ENCODE data around the gene PPM1N. TPM values are rescaled to one million over a fixed set of nuclear protein-coding genes. Genes with fewer than 3 reads are reported as not detected.

The PPM1N gene
- total and polyA plus RNA-seq, 2 of the 13 experiments (the other 11 are each of a cell fraction or from before 2014, with no cell fraction given), result 0.31 to 1.8 TPM

DNA sequence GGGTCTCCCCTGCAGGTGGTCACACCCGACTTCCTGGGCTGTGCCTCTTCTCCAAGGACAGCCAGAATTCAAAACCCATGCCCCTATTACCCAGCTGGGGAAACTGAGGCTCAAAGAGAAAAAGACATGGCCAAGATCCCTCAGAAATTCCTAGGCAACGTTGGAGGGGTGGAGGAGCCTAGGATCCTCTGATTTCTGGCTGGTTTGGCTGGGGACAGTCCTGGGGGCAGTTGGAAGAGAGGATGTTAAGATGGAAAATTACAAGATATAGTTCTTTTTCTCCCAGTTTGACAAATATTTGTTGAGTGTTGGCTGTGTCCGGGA is 11.4 kb downstream of the PPM1N start (continued):
- TF ChIP-seq, protein P1, sequence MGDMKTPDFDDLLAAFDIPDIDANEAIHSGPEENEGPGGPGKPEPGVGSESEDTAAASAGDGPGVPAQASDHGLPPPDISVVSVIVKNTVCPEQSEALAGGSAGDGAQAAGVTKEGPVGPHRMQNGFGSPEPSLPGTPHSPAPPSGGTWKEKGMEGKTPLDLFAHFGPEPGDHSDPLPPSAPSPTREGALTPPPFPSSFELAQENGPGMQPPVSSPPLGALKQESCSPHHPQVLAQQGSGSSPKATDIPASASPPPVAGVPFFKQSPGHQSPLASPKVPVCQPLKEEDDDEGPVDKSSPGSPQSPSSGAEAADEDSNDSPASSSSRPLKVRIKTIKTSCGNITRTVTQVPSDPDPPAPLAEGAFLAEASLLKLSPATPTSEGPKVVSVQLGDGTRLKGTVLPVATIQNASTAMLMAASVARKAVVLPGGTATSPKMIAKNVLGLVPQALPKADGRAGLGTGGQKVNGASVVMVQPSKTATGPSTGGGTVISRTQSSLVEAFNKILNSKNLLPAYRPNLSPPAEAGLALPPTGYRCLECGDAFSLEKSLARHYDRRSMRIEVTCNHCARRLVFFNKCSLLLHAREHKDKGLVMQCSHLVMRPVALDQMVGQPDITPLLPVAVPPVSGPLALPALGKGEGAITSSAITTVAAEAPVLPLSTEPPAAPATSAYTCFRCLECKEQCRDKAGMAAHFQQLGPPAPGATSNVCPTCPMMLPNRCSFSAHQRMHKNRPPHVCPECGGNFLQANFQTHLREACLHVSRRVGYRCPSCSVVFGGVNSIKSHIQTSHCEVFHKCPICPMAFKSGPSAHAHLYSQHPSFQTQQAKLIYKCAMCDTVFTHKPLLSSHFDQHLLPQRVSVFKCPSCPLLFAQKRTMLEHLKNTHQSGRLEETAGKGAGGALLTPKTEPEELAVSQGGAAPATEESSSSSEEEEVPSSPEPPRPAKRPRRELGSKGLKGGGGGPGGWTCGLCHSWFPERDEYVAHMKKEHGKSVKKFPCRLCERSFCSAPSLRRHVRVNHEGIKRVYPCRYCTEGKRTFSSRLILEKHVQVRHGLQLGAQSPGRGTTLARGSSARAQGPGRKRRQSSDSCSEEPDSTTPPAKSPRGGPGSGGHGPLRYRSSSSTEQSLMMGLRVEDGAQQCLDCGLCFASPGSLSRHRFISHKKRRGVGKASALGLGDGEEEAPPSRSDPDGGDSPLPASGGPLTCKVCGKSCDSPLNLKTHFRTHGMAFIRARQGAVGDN (CRISPR knock-in tag; IDR thresholded peaks at IDR 0.05), result peak; percentile 9
- TF ChIP-seq ZNF446 (CRISPR knock-in tag; IDR thresholded peaks at IDR 0.05) (no peak), ZNF569 (CRISPR knock-in tag; IDR thresholded peaks at IDR 0.05; ENCODE audit: borderline replicate concordance) (no peak), ATF7-NPFF (CRISPR knock-in tag; IDR thresholded peaks at IDR 0.05; ENCODE audit: low read depth) (no peak), FOXA3 (CRISPR knock-in tag; IDR thresholded peaks at IDR 0.05) (no peak), PHF21A (CRISPR knock-in tag; IDR thresholded peaks at IDR 0.05) (peak; percentile 30; the same call in 1 of the 2 replicates), ZSCAN31 (CRISPR knock-in tag; IDR thresholded peaks at IDR 0.05; ENCODE audit: low read depth) (no peak), SATB2 (CRISPR knock-in tag; IDR thresholded peaks at IDR 0.05) (no peak), HOXA3 (CRISPR knock-in tag; IDR thresholded peaks at IDR 0.05) (no peak; the same call in 1 of the 2 replicates), KLF15 (CRISPR knock-in tag; IDR thresholded peaks at IDR 0.05; ENCODE audit: borderline replicate concordance) (no peak)
- TF ChIP-seq, protein P2, sequence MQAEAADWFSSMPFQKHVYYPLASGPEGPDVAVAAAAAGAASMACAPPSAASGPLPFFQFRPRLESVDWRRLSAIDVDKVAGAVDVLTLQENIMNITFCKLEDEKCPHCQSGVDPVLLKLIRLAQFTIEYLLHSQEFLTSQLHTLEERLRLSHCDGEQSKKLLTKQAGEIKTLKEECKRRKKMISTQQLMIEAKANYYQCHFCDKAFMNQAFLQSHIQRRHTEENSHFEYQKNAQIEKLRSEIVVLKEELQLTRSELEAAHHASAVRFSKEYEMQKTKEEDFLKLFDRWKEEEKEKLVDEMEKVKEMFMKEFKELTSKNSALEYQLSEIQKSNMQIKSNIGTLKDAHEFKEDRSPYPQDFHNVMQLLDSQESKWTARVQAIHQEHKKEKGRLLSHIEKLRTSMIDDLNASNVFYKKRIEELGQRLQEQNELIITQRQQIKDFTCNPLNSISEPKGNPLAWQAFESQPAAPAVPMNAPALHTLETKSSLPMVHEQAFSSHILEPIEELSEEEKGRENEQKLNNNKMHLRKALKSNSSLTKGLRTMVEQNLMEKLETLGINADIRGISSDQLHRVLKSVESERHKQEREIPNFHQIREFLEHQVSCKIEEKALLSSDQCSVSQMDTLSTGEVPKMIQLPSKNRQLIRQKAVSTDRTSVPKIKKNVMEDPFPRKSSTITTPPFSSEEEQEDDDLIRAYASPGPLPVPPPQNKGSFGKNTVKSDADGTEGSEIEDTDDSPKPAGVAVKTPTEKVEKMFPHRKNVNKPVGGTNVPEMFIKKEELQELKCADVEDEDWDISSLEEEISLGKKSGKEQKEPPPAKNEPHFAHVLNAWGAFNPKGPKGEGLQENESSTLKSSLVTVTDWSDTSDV (CRISPR knock-in tag; IDR thresholded peaks at IDR 0.05), result no peak
- TF ChIP-seq, protein P3, sequence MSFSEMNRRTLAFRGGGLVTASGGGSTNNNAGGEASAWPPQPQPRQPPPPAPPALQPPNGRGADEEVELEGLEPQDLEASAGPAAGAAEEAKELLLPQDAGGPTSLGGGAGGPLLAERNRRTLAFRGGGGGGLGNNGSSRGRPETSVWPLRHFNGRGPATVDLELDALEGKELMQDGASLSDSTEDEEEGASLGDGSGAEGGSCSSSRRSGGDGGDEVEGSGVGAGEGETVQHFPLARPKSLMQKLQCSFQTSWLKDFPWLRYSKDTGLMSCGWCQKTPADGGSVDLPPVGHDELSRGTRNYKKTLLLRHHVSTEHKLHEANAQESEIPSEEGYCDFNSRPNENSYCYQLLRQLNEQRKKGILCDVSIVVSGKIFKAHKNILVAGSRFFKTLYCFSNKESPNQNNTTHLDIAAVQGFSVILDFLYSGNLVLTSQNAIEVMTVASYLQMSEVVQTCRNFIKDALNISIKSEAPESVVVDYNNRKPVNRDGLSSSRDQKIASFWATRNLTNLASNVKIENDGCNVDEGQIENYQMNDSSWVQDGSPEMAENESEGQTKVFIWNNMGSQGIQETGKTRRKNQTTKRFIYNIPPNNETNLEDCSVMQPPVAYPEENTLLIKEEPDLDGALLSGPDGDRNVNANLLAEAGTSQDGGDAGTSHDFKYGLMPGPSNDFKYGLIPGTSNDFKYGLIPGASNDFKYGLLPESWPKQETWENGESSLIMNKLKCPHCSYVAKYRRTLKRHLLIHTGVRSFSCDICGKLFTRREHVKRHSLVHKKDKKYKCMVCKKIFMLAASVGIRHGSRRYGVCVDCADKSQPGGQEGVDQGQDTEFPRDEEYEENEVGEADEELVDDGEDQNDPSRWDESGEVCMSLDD (CRISPR knock-in tag; IDR thresholded peaks at IDR 0.05; ENCODE audit: borderline replicate concordance), result 0 out of 2 replicates have a peak, but pooled peaks have one; percentile 16
- TF ChIP-seq, protein P4, sequence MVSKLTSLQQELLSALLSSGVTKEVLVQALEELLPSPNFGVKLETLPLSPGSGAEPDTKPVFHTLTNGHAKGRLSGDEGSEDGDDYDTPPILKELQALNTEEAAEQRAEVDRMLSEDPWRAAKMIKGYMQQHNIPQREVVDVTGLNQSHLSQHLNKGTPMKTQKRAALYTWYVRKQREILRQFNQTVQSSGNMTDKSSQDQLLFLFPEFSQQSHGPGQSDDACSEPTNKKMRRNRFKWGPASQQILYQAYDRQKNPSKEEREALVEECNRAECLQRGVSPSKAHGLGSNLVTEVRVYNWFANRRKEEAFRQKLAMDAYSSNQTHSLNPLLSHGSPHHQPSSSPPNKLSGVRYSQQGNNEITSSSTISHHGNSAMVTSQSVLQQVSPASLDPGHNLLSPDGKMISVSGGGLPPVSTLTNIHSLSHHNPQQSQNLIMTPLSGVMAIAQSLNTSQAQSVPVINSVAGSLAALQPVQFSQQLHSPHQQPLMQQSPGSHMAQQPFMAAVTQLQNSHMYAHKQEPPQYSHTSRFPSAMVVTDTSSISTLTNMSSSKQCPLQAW (CRISPR knock-in tag; IDR thresholded peaks at IDR 0.05), result 0 out of 2 replicates have a peak, but pooled peaks have one; percentile 45
- TF ChIP-seq, protein P5, sequence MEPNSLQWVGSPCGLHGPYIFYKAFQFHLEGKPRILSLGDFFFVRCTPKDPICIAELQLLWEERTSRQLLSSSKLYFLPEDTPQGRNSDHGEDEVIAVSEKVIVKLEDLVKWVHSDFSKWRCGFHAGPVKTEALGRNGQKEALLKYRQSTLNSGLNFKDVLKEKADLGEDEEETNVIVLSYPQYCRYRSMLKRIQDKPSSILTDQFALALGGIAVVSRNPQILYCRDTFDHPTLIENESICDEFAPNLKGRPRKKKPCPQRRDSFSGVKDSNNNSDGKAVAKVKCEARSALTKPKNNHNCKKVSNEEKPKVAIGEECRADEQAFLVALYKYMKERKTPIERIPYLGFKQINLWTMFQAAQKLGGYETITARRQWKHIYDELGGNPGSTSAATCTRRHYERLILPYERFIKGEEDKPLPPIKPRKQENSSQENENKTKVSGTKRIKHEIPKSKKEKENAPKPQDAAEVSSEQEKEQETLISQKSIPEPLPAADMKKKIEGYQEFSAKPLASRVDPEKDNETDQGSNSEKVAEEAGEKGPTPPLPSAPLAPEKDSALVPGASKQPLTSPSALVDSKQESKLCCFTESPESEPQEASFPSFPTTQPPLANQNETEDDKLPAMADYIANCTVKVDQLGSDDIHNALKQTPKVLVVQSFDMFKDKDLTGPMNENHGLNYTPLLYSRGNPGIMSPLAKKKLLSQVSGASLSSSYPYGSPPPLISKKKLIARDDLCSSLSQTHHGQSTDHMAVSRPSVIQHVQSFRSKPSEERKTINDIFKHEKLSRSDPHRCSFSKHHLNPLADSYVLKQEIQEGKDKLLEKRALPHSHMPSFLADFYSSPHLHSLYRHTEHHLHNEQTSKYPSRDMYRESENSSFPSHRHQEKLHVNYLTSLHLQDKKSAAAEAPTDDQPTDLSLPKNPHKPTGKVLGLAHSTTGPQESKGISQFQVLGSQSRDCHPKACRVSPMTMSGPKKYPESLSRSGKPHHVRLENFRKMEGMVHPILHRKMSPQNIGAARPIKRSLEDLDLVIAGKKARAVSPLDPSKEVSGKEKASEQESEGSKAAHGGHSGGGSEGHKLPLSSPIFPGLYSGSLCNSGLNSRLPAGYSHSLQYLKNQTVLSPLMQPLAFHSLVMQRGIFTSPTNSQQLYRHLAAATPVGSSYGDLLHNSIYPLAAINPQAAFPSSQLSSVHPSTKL (CRISPR knock-in tag; IDR thresholded peaks at IDR 0.05), result 0 out of 2 replicates have a peak, but pooled peaks have one; percentile 2
